Measurements from ENCODE around the gene PTPRA.
"Not testable (repeated sequence)": the region's sequence is repeated elsewhere in the genome, so short reads cannot be mapped to it uniquely, and the experiment has no call there.

PTPRA gene

GRCh38 chr20:2880650-2881049 is 7.4 kb downstream of the PTPRA start:
- no peaks in the 10 kb centered on the region for H3K9me3 Mint-ChIP-seq
- no peaks in the 10 kb centered on the region for H3K27me3 Mint-ChIP-seq
- ATAC-seq (replicated peaks) (no peak), DNase-seq (no peak)
- H3K4me3 Mint-ChIP-seq = no peak overlapping the region
- peaks cover 6% of the 10 kb centered on the region for H3K36me3 Mint-ChIP-seq (ENCODE audit: insufficient read depth)
- no peak overlapping the region for H3K27ac Mint-ChIP-seq
- peaks cover 40 to 53% of the 10 kb centered on the region in 2 donors for H3K4me1 Mint-ChIP-seq (ENCODE audit: low read depth in 2 of 2)

GRCh38 chr20:2883726-2884637 is 10.7 kb downstream of the PTPRA start:
- H3K4me1 Mint-ChIP-seq (ENCODE audit: low read depth in 2 of 2) = peaks cover 38 to 52% of the 10 kb centered on the region in 2 donors
- peak overlapping the region in 1 of 2 donors; percentile 75 for H3K27ac Mint-ChIP-seq
- no peaks in the 10 kb centered on the region for H3K9me3 Mint-ChIP-seq
- no peak for DNase-seq
- peak overlapping the region in 1 of 2 donors; percentile 0 for H3K4me3 Mint-ChIP-seq
- H3K36me3 Mint-ChIP-seq (ENCODE audit: insufficient read depth) = peaks cover 6% of the 10 kb centered on the region
- H3K27me3 Mint-ChIP-seq = no peaks in the 10 kb centered on the region
- no peak for ATAC-seq (replicated peaks)

GRCh38 chr20:2887715-2888114 is 14.4 kb downstream of the PTPRA start:
- H3K36me3 Mint-ChIP-seq (ENCODE audit: insufficient read depth) = no peaks in the 10 kb centered on the region
- no peak for DNase-seq
- peaks cover 48 to 70% of the 10 kb centered on the region in 2 donors for H3K4me1 Mint-ChIP-seq (ENCODE audit: low read depth in 2 of 2)
- ATAC-seq (replicated peaks) = no peak
- H3K27me3 Mint-ChIP-seq = no peaks in the 10 kb centered on the region
- H3K9me3 Mint-ChIP-seq = no peaks in the 10 kb centered on the region
- H3K27ac Mint-ChIP-seq = peak overlapping the region in 1 of 2 donors; percentile 29
- peak overlapping the region; percentile 7 to 31 for H3K4me3 Mint-ChIP-seq

- Mint-ChIP-seq H3K4me1 (ENCODE audit: low read depth in 2 of 2) (peaks cover 53 to 74% of the 10 kb centered on the region in 2 donors), H3K4me3 (peak overlapping the region in 1 of 2 donors; percentile 7), H3K27me3 (no peaks in the 10 kb centered on the region), H3K36me3 (ENCODE audit: insufficient read depth) (no peaks in the 10 kb centered on the region), H3K27ac (peak overlapping the region in 1 of 2 donors; percentile 29), H3K9me3 (no peaks in the 10 kb centered on the region)
- ATAC-seq (replicated peaks) (no peak), DNase-seq (no peak)
These were observed 15.1 kb downstream of the PTPRA start for GRCh38 chr20:2888224-2888955.

GRCh38 chr20:2889209-2889608 is 15.9 kb downstream of the PTPRA start:
- Mint-ChIP-seq H3K9me3 (no peaks in the 10 kb centered on the region), H3K36me3 (ENCODE audit: insufficient read depth) (no peaks in the 10 kb centered on the region), H3K27me3 (no peaks in the 10 kb centered on the region), H3K27ac (peak overlapping the region in 1 of 2 donors; percentile 27), H3K4me1 (ENCODE audit: low read depth in 2 of 2) (peaks cover 50 to 70% of the 10 kb centered on the region in 2 donors), H3K4me3 (no peak overlapping the region)
- ATAC-seq (replicated peaks) (no peak), DNase-seq (no peak)

- DNase-seq (no peak), ATAC-seq (replicated peaks) (no peak)
- peak overlapping the region; percentile 8 to 10 for H3K27ac Mint-ChIP-seq
- H3K4me3 Mint-ChIP-seq = no peak overlapping the region
- no peaks in the 10 kb centered on the region for H3K36me3 Mint-ChIP-seq (ENCODE audit: insufficient read depth)
- H3K4me1 Mint-ChIP-seq (ENCODE audit: low read depth in 2 of 2) = peaks cover 48 to 68% of the 10 kb centered on the region in 2 donors
- no peaks in the 10 kb centered on the region for H3K9me3 Mint-ChIP-seq
- H3K27me3 Mint-ChIP-seq = no peaks in the 10 kb centered on the region
These were observed 16.5 kb downstream of the PTPRA start for GRCh38 chr20:2889797-2890196.

GRCh38 chr20:2890742-2891141 is 17.5 kb downstream of the PTPRA start:
- Mint-ChIP-seq H3K27me3 (no peaks in the 10 kb centered on the region), H3K4me3 (no peak overlapping the region), H3K27ac (peak overlapping the region in 1 of 2 donors; percentile 8), H3K4me1 (ENCODE audit: low read depth in 2 of 2) (peaks cover 39 to 58% of the 10 kb centered on the region in 2 donors), H3K36me3 (ENCODE audit: insufficient read depth) (peaks cover 5% of the 10 kb centered on the region), H3K9me3 (no peaks in the 10 kb centered on the region)
- ATAC-seq (replicated peaks) = no peak
- no peak for DNase-seq

GRCh38 chr20:2891343-2891742 is 18.1 kb downstream of the PTPRA start:
- Mint-ChIP-seq H3K9me3 (no peaks in the 10 kb centered on the region), H3K36me3 (ENCODE audit: insufficient read depth) (peaks cover 6% of the 10 kb centered on the region), H3K27ac (peak overlapping the region in 1 of 2 donors; percentile 1), H3K4me1 (ENCODE audit: low read depth in 2 of 2) (peaks cover 39 to 56% of the 10 kb centered on the region in 2 donors), H3K27me3 (no peaks in the 10 kb centered on the region), H3K4me3 (peak overlapping the region in 1 of 2 donors; percentile 25)
- DNase-seq = no peak
- ATAC-seq (replicated peaks) = no peak

GRCh38 chr20:2892376-2892775 is 19.1 kb downstream of the PTPRA start:
- ATAC-seq (replicated peaks) = no peak
- peak overlapping the region in 1 of 2 donors; percentile 35 for H3K27ac Mint-ChIP-seq
- H3K36me3 Mint-ChIP-seq (ENCODE audit: insufficient read depth) = peaks cover 6% of the 10 kb centered on the region
- H3K9me3 Mint-ChIP-seq = no peaks in the 10 kb centered on the region
- H3K4me3 Mint-ChIP-seq = no peak overlapping the region
- no peaks in the 10 kb centered on the region for H3K27me3 Mint-ChIP-seq
- peaks cover 40 to 58% of the 10 kb centered on the region in 2 donors for H3K4me1 Mint-ChIP-seq (ENCODE audit: low read depth in 2 of 2)
- DNase-seq = no peak

GRCh38 chr20:2894221-2894620 is 20.9 kb downstream of the PTPRA start:
- ATAC-seq (replicated peaks) = no peak
- Mint-ChIP-seq H3K4me1 (ENCODE audit: low read depth in 2 of 2) (peaks cover 30 to 44% of the 10 kb centered on the region in 2 donors), H3K9me3 (no peaks in the 10 kb centered on the region), H3K4me3 (no peak overlapping the region), H3K36me3 (ENCODE audit: insufficient read depth) (peaks cover 6% of the 10 kb centered on the region), H3K27ac (no peak overlapping the region), H3K27me3 (no peaks in the 10 kb centered on the region)
- DNase-seq = no peak

- H3K27ac Mint-ChIP-seq; H3K4me3 Mint-ChIP-seq; DNase-seq; H3K27me3 Mint-ChIP-seq; ATAC-seq (replicated peaks); H3K36me3 Mint-ChIP-seq (ENCODE audit: insufficient read depth); H3K9me3 Mint-ChIP-seq: not testable (repeated sequence)
- H3K4me1 Mint-ChIP-seq (ENCODE audit: low read depth in 2 of 2) = peaks cover 30 to 39% of the 10 kb centered on the region in 2 donors
These were observed 21.9 kb downstream of the PTPRA start for GRCh38 chr20:2895154-2895553.

- Mint-ChIP-seq H3K36me3 (ENCODE audit: insufficient read depth) (peaks cover 18% of the 10 kb centered on the region), H3K27ac (no peak overlapping the region), H3K27me3 (no peaks in the 10 kb centered on the region), H3K4me1 (ENCODE audit: low read depth in 2 of 2) (peaks cover 19 to 43% of the 10 kb centered on the region in 2 donors), H3K9me3 (no peaks in the 10 kb centered on the region), H3K4me3 (no peak overlapping the region)
- peak; percentile 54 for ATAC-seq (replicated peaks)
- DNase-seq = no peak
These were observed 26.0 kb downstream of the PTPRA start for GRCh38 chr20:2899243-2899642.

- peaks cover 16 to 45% of the 10 kb centered on the region in 2 donors for H3K4me1 Mint-ChIP-seq (ENCODE audit: low read depth in 2 of 2)
- ATAC-seq (replicated peaks) = peak; percentile 31
- no peak for DNase-seq
- H3K36me3 Mint-ChIP-seq (ENCODE audit: insufficient read depth) = peaks cover 12% of the 10 kb centered on the region
- H3K27me3 Mint-ChIP-seq = no peaks in the 10 kb centered on the region
- no peak overlapping the region for H3K27ac Mint-ChIP-seq
- H3K4me3 Mint-ChIP-seq = peak overlapping the region in 1 of 2 donors; percentile 32
- H3K9me3 Mint-ChIP-seq = no peaks in the 10 kb centered on the region
These were observed 27.7 kb downstream of the PTPRA start for GRCh38 chr20:2900845-2901592.

Measured in effector memory CD8-positive, alpha-beta T cell (primary cell).